ENCODE results near the gene TSPAN4.

Gene TSPAN4

GRCh38 chr11:849104-849824 lies 6.6 kb downstream of the TSPAN4 start:
- Histone ChIP-seq H3K9me3 (ENCODE audit: control extremely low read depth in 1 of 5, control insufficient read depth in 4 of 5, insufficient read depth in 2 of 5, low read depth in 1 of 5, low read length in 4 of 5) (no peaks in the 10 kb centered on the region), H3K36me3 (ENCODE audit: control insufficient read depth in 4 of 4, insufficient read depth in 4 of 4, low read length in 3 of 4) (no peaks in the 10 kb centered on the region), H3K4me3 (ENCODE audit: control insufficient read depth in 1 of 7, extremely low read depth in 1 of 7, insufficient read depth in 4 of 7, low read depth in 2 of 7, low read length in 6 of 7) (peak overlapping the region in 5 of 7 experiments; percentile 45 to 67 (median 58)), H3K4me1 (ENCODE audit: control extremely low read depth in 1 of 4, control insufficient read depth in 4 of 4, insufficient read depth in 4 of 4, low read length in 3 of 4) (peaks cover 0 to 44% (median 41%) of the 10 kb centered on the region in 4 experiments), H3K27me3 (replicated peaks in 2 of 5; ENCODE audit: control insufficient read depth in 4 of 5, insufficient read depth in 5 of 5, low read length in 4 of 5) (peaks cover 0 to 7% (median 0%) of the 10 kb centered on the region in 5 experiments), H3K27ac (ENCODE audit: insufficient read depth in 1 of 2, low read depth in 1 of 2, low read length in 2 of 2, poor library complexity in 1 of 2, severe bottlenecking in 2 of 2) (no peak overlapping the region)
- ChIA-PET CTCF (interaction anchor here (0.7 to 5.0 kb wide), 9 partner anchors 10 to 203 kb away, joined by 3 to 32 read pairs (median 5); partner anchors contain the start of gene CD151), POLR2A (no interaction called here)
- DNase-seq: peak in 1 of 3 donors; percentile 34
- 7% methylated on average over 31 of the region's 71 CpGs for WGBS (ENCODE audit: insufficient coverage)

DNA sequence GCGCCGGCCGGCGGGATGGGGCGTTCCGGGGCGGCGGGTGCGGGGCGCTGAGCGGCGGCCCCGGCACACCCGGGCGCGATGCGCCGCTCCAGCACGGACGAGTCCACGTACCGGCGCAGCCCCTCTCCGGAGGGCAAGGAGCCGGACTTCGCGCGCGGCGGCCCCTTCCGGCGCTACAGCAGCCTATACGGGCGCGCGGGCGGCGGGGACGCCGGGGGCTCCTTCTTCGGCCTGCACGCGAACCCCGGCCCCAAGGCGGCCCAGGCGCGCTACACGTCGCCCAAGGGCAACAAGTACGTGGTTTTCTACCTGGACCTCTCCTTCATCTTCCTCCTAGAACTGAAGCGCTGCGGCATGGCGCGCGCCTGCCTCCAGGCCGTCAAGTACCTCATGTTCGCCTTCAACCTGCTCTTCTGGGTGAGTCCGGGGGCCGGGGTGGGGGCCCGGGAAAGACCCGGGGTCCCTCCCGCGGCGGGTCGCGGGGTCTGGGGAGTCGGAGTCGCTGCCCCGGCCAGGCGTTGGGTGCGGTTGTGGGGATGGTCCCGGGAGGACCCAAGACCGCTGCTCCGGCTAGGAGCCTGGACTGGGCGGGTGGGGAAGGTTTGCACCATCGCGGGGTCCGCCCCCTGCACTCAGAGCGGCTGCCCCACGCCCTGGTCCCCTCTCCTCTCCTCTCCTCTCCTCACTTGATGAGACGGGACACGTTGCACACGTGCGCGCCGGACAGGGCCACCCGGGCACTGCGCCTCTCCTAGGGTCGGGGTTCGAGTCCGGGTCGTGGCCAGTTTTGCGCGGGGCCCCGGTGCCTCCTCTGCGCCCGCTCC lies 7.5 kb downstream of the TSPAN4 start:
- ChIA-PET POLR2A (no interaction called here), CTCF (interaction anchor here (2.2 to 4.6 kb wide), 2 partner anchors 126 to 201 kb away, joined by 9 to 29 read pairs; no protein-coding TSS in a partner anchor)
- H3K4me1 ChIP-seq (ENCODE audit: control extremely low read depth in 1 of 4, control insufficient read depth in 4 of 4, insufficient read depth in 4 of 4, low read length in 3 of 4): peaks cover 0 to 36% (median 33%) of the 10 kb centered on the region in 4 experiments
- peak overlapping the region in 4 of 7 experiments; percentile 29 to 61 (median 59) for H3K4me3 ChIP-seq (ENCODE audit: control insufficient read depth in 1 of 7, extremely low read depth in 1 of 7, insufficient read depth in 4 of 7, low read depth in 2 of 7, low read length in 6 of 7)
- no peak for DNase-seq
- WGBS (ENCODE audit: insufficient coverage): 45% methylated on average over 83 of the region's 97 CpGs
- no peaks in the 10 kb centered on the region for H3K36me3 ChIP-seq (ENCODE audit: control insufficient read depth in 4 of 4, insufficient read depth in 4 of 4, low read length in 3 of 4)
- no peak overlapping the region for H3K27ac ChIP-seq (ENCODE audit: insufficient read depth in 1 of 2, low read depth in 1 of 2, low read length in 2 of 2, poor library complexity in 1 of 2, severe bottlenecking in 2 of 2)
- peaks cover 0 to 7% (median 0%) of the 10 kb centered on the region in 5 experiments for H3K27me3 ChIP-seq (replicated peaks in 2 of 5; ENCODE audit: control insufficient read depth in 4 of 5, insufficient read depth in 5 of 5, low read length in 4 of 5)
- no peaks in the 10 kb centered on the region for H3K9me3 ChIP-seq (ENCODE audit: control extremely low read depth in 1 of 5, control insufficient read depth in 4 of 5, insufficient read depth in 2 of 5, low read depth in 1 of 5, low read length in 4 of 5)

- POLR2A ChIA-PET: no interaction called here
- H3K4me1 ChIP-seq (ENCODE audit: control extremely low read depth in 1 of 4, control insufficient read depth in 4 of 4, insufficient read depth in 4 of 4, low read length in 3 of 4): peaks cover 0 to 27% (median 24%) of the 10 kb centered on the region in 4 experiments
Observed at GRCh38 chr11:850775-851763, 8.4 kb downstream of the TSPAN4 start.

DNA sequence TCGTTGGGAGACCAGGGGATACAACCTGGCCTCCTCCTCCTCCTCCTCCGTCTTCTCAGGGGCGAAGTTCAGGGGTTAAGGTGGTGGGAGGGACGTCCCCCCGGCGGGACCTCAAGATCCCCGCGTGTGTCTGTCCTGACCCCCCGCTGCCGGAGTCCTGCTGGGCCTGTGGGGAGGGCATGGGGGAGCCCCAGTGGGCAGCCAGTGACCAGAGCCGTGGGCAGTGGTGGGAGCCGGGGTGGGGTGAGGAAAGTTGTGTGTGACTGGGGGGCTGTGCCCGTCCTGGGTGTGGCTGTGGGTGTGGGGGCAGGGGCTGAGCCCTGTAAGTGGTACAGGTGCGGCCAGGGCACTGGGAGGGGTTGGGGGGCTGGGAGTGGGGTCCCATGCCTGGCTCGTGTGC lies 10.1 kb downstream of the TSPAN4 start:
- H3K4me3 ChIP-seq (ENCODE audit: control insufficient read depth in 1 of 7, extremely low read depth in 1 of 7, insufficient read depth in 4 of 7, low read depth in 2 of 7, low read length in 6 of 7): no peak overlapping the region
- POLR2A ChIA-PET: no interaction called here
- DNase-seq: no peak
- peaks cover 0 to 4% (median 0%) of the 10 kb centered on the region in 4 experiments for H3K36me3 ChIP-seq (ENCODE audit: control insufficient read depth in 4 of 4, insufficient read depth in 4 of 4, low read length in 3 of 4)
- H3K27ac ChIP-seq (ENCODE audit: insufficient read depth in 1 of 2, low read depth in 1 of 2, low read length in 2 of 2, poor library complexity in 1 of 2, severe bottlenecking in 2 of 2): no peak overlapping the region
- peaks cover 0 to 7% (median 0%) of the 10 kb centered on the region in 5 experiments for H3K27me3 ChIP-seq (replicated peaks in 2 of 5; ENCODE audit: control insufficient read depth in 4 of 5, insufficient read depth in 5 of 5, low read length in 4 of 5)
- CTCF ChIA-PET: no interaction called here
- no peaks in the 10 kb centered on the region for H3K9me3 ChIP-seq (ENCODE audit: control extremely low read depth in 1 of 5, control insufficient read depth in 4 of 5, insufficient read depth in 2 of 5, low read depth in 1 of 5, low read length in 4 of 5)
- H3K4me1 ChIP-seq (ENCODE audit: control extremely low read depth in 1 of 4, control insufficient read depth in 4 of 4, insufficient read depth in 4 of 4, low read length in 3 of 4): peaks cover 0 to 19% (median 18%) of the 10 kb centered on the region in 4 experiments
- WGBS (ENCODE audit: insufficient coverage): 92% methylated on average over 6 of the region's 15 CpGs

More at GRCh38 chr11:850775-851763, 8.4 kb downstream of the TSPAN4 start:
- Histone ChIP-seq H3K4me3 (ENCODE audit: control insufficient read depth in 1 of 7, extremely low read depth in 1 of 7, insufficient read depth in 4 of 7, low read depth in 2 of 7, low read length in 6 of 7) (no peak overlapping the region), H3K27me3 (replicated peaks in 2 of 5; ENCODE audit: control insufficient read depth in 4 of 5, insufficient read depth in 5 of 5, low read length in 4 of 5) (peaks cover 0 to 7% (median 0%) of the 10 kb centered on the region in 5 experiments), H3K9me3 (ENCODE audit: control extremely low read depth in 1 of 5, control insufficient read depth in 4 of 5, insufficient read depth in 2 of 5, low read depth in 1 of 5, low read length in 4 of 5) (no peaks in the 10 kb centered on the region), H3K36me3 (ENCODE audit: control insufficient read depth in 4 of 4, insufficient read depth in 4 of 4, low read length in 3 of 4) (peaks cover 0 to 4% (median 0%) of the 10 kb centered on the region in 4 experiments), H3K27ac (ENCODE audit: insufficient read depth in 1 of 2, low read depth in 1 of 2, low read length in 2 of 2, poor library complexity in 1 of 2, severe bottlenecking in 2 of 2) (no peak overlapping the region)
- WGBS (ENCODE audit: insufficient coverage): 95% methylated on average over 21 of the region's 28 CpGs
- CTCF ChIA-PET: interaction anchor here (0.6 to 2.2 kb wide), 5 partner anchors 47 to 210 kb away, joined by 3 to 9 read pairs (median 3); no protein-coding TSS in a partner anchor
- peak in 1 of 3 donors; percentile 65 for DNase-seq

DNA sequence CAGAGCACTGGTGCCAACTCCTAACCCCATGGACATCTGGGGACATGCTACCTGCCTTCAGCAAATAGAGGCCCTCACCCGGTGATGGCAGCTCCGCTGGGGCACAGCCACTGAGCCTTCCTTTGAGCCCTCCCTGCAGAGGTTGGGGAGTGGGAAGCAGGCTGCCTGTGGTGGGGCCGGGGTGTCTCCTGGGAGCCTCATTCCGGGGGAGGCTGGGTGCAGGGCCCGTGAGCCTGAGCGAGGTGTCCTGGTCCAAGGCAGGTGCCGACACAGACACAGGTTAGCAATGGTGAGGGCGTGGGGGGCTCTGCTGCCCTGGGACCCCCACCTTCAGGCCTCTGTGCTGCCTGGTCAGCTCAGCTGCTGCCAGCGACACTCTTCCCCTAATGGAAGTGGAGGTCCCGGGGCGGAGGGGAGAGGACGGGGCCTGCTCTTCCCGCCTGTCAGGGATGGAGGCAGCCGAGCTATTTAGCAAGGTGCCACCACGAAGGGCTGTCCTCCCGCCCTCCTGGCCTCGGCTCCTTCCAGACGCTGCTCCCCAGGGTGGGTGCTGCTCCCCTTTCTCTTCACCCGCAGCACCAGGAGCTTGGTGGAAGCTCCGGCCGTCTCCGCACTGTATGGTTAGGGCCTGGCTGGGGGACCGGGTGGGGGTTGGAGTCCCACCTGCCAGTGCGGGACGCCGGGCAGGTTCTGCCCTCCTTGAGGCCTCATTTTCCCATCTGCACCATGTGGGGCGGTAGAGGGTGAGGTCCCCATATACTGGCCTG lies 11.2 kb downstream of the TSPAN4 start:
- no peak overlapping the region for H3K27ac ChIP-seq (ENCODE audit: insufficient read depth in 1 of 2, low read depth in 1 of 2, low read length in 2 of 2, poor library complexity in 1 of 2, severe bottlenecking in 2 of 2)
- H3K36me3 ChIP-seq (ENCODE audit: control insufficient read depth in 4 of 4, insufficient read depth in 4 of 4, low read length in 3 of 4): peaks cover 0 to 4% (median 0%) of the 10 kb centered on the region in 4 experiments
- 96% methylated on average over 23 of the region's 27 CpGs for WGBS (ENCODE audit: insufficient coverage)
- no peak overlapping the region for H3K4me3 ChIP-seq (ENCODE audit: control insufficient read depth in 1 of 7, extremely low read depth in 1 of 7, insufficient read depth in 4 of 7, low read depth in 2 of 7, low read length in 6 of 7)
- peaks cover 0 to 5% (median 0%) of the 10 kb centered on the region in 5 experiments for H3K27me3 ChIP-seq (replicated peaks in 2 of 5; ENCODE audit: control insufficient read depth in 4 of 5, insufficient read depth in 5 of 5, low read length in 4 of 5)
- DNase-seq: no peak
- ChIA-PET CTCF (no interaction called here), POLR2A (no interaction called here)
- H3K9me3 ChIP-seq (ENCODE audit: control extremely low read depth in 1 of 5, control insufficient read depth in 4 of 5, insufficient read depth in 2 of 5, low read depth in 1 of 5, low read length in 4 of 5): no peaks in the 10 kb centered on the region
- H3K4me1 ChIP-seq (ENCODE audit: control extremely low read depth in 1 of 4, control insufficient read depth in 4 of 4, insufficient read depth in 4 of 4, low read length in 3 of 4): peaks cover 0 to 9% (median 8%) of the 10 kb centered on the region in 4 experiments
